ENCODE measurements around the gene PTS. TPM values are rescaled to one million over a fixed set of nuclear protein-coding genes. Genes with fewer than 3 reads are reported as not detected.
A peak's percentile ranks its signal among the peaks of the same experiment; 100 is the strongest.

The PTS gene
- total and polyA plus RNA-seq, 9 donors: 14.9 to 26.3 (median 19.1) TPM

DNA sequence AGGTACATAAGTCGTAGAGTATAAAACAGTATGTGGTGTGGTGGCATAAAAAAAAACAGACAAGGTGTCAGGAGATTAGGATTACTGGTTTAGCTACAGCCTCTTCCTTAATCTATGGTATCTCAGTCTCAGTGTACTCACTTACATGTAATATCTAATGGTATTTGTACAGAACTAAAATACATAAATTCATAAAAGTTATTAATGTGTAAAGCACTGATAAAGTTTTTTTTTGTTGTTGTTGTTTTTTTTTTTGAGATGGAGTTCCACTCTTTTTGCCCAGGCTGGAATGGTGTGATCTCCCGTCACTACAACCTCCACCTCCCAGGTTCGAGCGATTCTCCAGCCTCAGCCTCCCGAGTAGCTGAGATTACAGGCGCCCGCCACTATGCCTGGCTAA is 2.9 kb downstream of the PTS start:
- Histone ChIP-seq H3K9me3 (replicated peaks; ENCODE audit: control insufficient read depth, low read depth, low read length) (no peaks in the 10 kb centered on the region), H3K4me1 (ENCODE audit: control insufficient read depth, insufficient read depth, low read length) (peaks cover 10% of the 10 kb centered on the region), H3K4me3 (ENCODE audit: low read length) (no peak overlapping the region), H3K27ac (ENCODE audit: low read length) (no peak overlapping the region), H3K27me3 (ENCODE audit: control insufficient read depth, insufficient read depth, low read length) (no peaks in the 10 kb centered on the region), H3K36me3 (ENCODE audit: control insufficient read depth, insufficient read depth, low read length) (peaks cover 6% of the 10 kb centered on the region)
- DNase-seq: no peak
- no CpG with 5 or more reads among the region's 7 CpGs for WGBS (ENCODE audit: insufficient coverage)

DNA sequence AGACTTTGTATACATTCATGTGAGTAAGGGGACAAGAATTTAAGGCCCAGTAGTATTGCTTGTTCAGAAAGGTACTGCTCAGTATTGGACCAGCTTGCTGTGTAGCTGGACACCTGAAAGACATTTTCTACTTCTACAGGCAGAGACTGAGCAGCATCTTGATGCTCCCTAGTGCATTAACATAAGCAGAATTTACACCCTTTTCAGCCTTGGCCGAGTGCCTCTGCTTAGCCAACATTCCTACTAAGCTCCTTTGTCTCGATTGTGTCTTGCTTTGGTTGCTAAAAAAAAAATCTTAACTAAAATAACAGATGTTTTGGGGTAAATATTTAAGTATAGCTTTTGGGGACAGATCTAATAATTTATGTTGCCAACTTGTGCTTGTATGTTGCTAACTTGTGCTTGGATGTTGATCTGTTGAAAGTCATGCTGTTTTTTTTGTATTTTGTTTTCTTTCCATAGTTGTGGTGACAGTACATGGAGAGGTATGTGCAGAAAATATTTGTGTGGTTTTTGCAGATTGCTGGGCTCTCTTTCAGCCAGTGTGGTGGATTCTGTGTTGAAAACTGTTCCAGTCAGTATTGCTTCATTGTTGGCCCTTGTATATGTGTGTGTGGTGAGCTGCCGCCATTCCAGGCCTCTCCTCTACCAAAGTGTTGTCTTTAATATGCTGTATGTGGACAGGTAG is 3.7 kb downstream of the PTS start:
- H3K27ac ChIP-seq (ENCODE audit: low read length): no peak overlapping the region
- H3K4me1 ChIP-seq (ENCODE audit: control insufficient read depth, insufficient read depth, low read length): peaks cover 10% of the 10 kb centered on the region
- H3K9me3 ChIP-seq (replicated peaks; ENCODE audit: control insufficient read depth, low read depth, low read length): no peaks in the 10 kb centered on the region
- DNase-seq: no peak
- 100% methylated on average over 1 of the region's 3 CpGs for WGBS (ENCODE audit: insufficient coverage)
- H3K36me3 ChIP-seq (ENCODE audit: control insufficient read depth, insufficient read depth, low read length): peaks cover 6% of the 10 kb centered on the region
- H3K27me3 ChIP-seq (ENCODE audit: control insufficient read depth, insufficient read depth, low read length): no peaks in the 10 kb centered on the region
- H3K4me3 ChIP-seq (ENCODE audit: low read length): no peak overlapping the region

GRCh38 chr11:112231952-112232351 is 5.7 kb downstream of the PTS start:
- WGBS (ENCODE audit: insufficient coverage): no CpG with 5 or more reads among the region's 2 CpGs
- H3K36me3 ChIP-seq (ENCODE audit: control insufficient read depth, insufficient read depth, low read length): peaks cover 19% of the 10 kb centered on the region
- no peak for DNase-seq

GRCh38 chr11:112235750-112236390 is 9.6 kb downstream of the PTS start:
- Histone ChIP-seq H3K9me3 (replicated peaks; ENCODE audit: control insufficient read depth, low read depth, low read length) (no peaks in the 10 kb centered on the region), H3K27ac (ENCODE audit: low read length) (no peak overlapping the region), H3K36me3 (ENCODE audit: control insufficient read depth, insufficient read depth, low read length) (peaks cover 31% of the 10 kb centered on the region), H3K27me3 (ENCODE audit: control insufficient read depth, insufficient read depth, low read length) (no peaks in the 10 kb centered on the region), H3K4me3 (ENCODE audit: low read length) (no peak overlapping the region), H3K4me1 (ENCODE audit: control insufficient read depth, insufficient read depth, low read length) (no peaks in the 10 kb centered on the region)
- DNase-seq: no peak
- 100% methylated on average over 7 of the region's 8 CpGs for whole genome bisulfite sequencing (ENCODE audit: insufficient coverage)

More at GRCh38 chr11:112231952-112232351, 5.7 kb downstream of the PTS start:
- Histone ChIP-seq H3K4me3 (ENCODE audit: low read length) (no peak overlapping the region), H3K9me3 (replicated peaks; ENCODE audit: control insufficient read depth, low read depth, low read length) (no peaks in the 10 kb centered on the region), H3K27me3 (ENCODE audit: control insufficient read depth, insufficient read depth, low read length) (no peaks in the 10 kb centered on the region), H3K4me1 (ENCODE audit: control insufficient read depth, insufficient read depth, low read length) (peaks cover 7% of the 10 kb centered on the region), H3K27ac (ENCODE audit: low read length) (no peak overlapping the region)

GRCh38 chr11:112237451-112237850 is 11.2 kb downstream of the PTS start:
- Histone ChIP-seq H3K4me1 (ENCODE audit: control insufficient read depth, insufficient read depth, low read length) (no peaks in the 10 kb centered on the region), H3K27ac (ENCODE audit: low read length) (no peak overlapping the region), H3K4me3 (ENCODE audit: low read length) (no peak overlapping the region), H3K9me3 (replicated peaks; ENCODE audit: control insufficient read depth, low read depth, low read length) (no peaks in the 10 kb centered on the region), H3K36me3 (ENCODE audit: control insufficient read depth, insufficient read depth, low read length) (peaks cover 31% of the 10 kb centered on the region), H3K27me3 (ENCODE audit: control insufficient read depth, insufficient read depth, low read length) (no peaks in the 10 kb centered on the region)
- 83% methylated on average over 1 of the region's 4 CpGs for WGBS (ENCODE audit: insufficient coverage)
- DNase-seq: no peak

GRCh38 chr11:112238041-112238440 is 11.8 kb downstream of the PTS start:
- Histone ChIP-seq H3K36me3 (ENCODE audit: control insufficient read depth, insufficient read depth, low read length) (peaks cover 31% of the 10 kb centered on the region), H3K27me3 (ENCODE audit: control insufficient read depth, insufficient read depth, low read length) (no peaks in the 10 kb centered on the region), H3K4me1 (ENCODE audit: control insufficient read depth, insufficient read depth, low read length) (no peaks in the 10 kb centered on the region), H3K9me3 (replicated peaks; ENCODE audit: control insufficient read depth, low read depth, low read length) (no peaks in the 10 kb centered on the region), H3K27ac (ENCODE audit: low read length) (no peak overlapping the region), H3K4me3 (ENCODE audit: low read length) (no peak overlapping the region)
- DNase-seq: no peak
- WGBS (ENCODE audit: insufficient coverage): no CpG with 5 or more reads among the region's 3 CpGs

DNA sequence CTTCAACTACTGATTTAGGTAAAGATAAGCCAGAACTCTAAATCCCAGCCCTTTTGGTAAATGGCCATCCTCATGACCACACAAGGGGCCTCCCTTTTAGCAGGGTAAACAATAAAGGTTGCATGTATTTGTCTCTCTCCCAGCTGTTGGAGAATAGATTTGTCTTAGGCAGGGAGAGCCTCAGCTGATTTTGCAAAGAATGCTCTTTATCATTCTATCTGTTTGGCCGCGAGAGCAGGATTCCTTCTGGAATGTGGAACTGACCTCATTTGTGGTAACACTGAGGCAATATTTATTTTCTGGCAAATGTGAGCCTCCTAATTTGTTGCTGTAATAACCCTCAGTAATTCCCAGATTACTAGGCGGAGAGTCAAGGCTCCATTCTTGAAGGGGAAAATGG is 15.3 kb downstream of the PTS start:
- no peak overlapping the region for H3K4me3 ChIP-seq (ENCODE audit: low read length)
- no peak for DNase-seq
- no peaks in the 10 kb centered on the region for H3K27me3 ChIP-seq (ENCODE audit: control insufficient read depth, insufficient read depth, low read length)
- H3K9me3 ChIP-seq (replicated peaks; ENCODE audit: control insufficient read depth, low read depth, low read length): peaks cover 3% of the 10 kb centered on the region
- H3K27ac ChIP-seq (ENCODE audit: low read length): no peak overlapping the region
- no peaks in the 10 kb centered on the region for H3K4me1 ChIP-seq (ENCODE audit: control insufficient read depth, insufficient read depth, low read length)
- 93% methylated on average over 2 of the region's 3 CpGs for WGBS (ENCODE audit: insufficient coverage)
- peaks cover 21% of the 10 kb centered on the region for H3K36me3 ChIP-seq (ENCODE audit: control insufficient read depth, insufficient read depth, low read length)

- Histone ChIP-seq H3K27ac (ENCODE audit: low read length) (no peak overlapping the region), H3K9me3 (replicated peaks; ENCODE audit: control insufficient read depth, low read depth, low read length) (peaks cover 3% of the 10 kb centered on the region), H3K4me3 (ENCODE audit: low read length) (no peak overlapping the region), H3K27me3 (ENCODE audit: control insufficient read depth, insufficient read depth, low read length) (no peaks in the 10 kb centered on the region), H3K4me1 (ENCODE audit: control insufficient read depth, insufficient read depth, low read length) (no peaks in the 10 kb centered on the region), H3K36me3 (ENCODE audit: control insufficient read depth, insufficient read depth, low read length) (no peaks in the 10 kb centered on the region)
- WGBS (ENCODE audit: insufficient coverage): no CpG with 5 or more reads among the region's 4 CpGs
- DNase-seq: no peak
These were observed 21.0 kb downstream of the PTS start for GRCh38 chr11:112247201-112247600.

DNA sequence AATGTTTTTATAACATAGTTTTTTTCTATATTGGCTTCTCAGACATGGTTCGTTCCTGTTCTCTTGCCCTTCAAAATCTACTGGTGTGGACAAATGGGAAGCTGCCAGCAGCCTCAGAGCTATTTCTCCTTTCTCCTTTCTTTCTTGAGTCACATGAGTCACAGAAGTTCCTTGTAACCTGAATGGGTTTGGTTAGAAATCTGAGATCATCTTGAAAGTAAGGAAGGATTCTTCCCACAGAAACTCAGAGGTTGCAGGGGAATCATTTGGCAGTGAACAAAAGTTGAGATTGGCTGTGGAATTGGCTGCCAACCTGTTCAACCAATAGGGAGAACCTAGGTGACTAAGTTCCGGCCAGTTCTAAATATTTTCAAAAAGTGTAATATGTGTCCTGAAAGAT is 22.0 kb downstream of the PTS start:
- Histone ChIP-seq H3K9me3 (replicated peaks; ENCODE audit: control insufficient read depth, low read depth, low read length) (peaks cover 3% of the 10 kb centered on the region), H3K4me3 (ENCODE audit: low read length) (no peak overlapping the region), H3K27me3 (ENCODE audit: control insufficient read depth, insufficient read depth, low read length) (no peaks in the 10 kb centered on the region), H3K36me3 (ENCODE audit: control insufficient read depth, insufficient read depth, low read length) (no peaks in the 10 kb centered on the region), H3K4me1 (ENCODE audit: control insufficient read depth, insufficient read depth, low read length) (no peaks in the 10 kb centered on the region), H3K27ac (ENCODE audit: low read length) (no peak overlapping the region)
- no CpG with 5 or more reads among the region's 2 CpGs for WGBS (ENCODE audit: insufficient coverage)
- DNase-seq: peak; percentile 15

- no peak overlapping the region for H3K4me3 ChIP-seq (ENCODE audit: low read length)
- no peak for DNase-seq
- no peaks in the 10 kb centered on the region for H3K4me1 ChIP-seq (ENCODE audit: control insufficient read depth, insufficient read depth, low read length)
- no peak overlapping the region for H3K27ac ChIP-seq (ENCODE audit: low read length)
- H3K9me3 ChIP-seq (replicated peaks; ENCODE audit: control insufficient read depth, low read depth, low read length): peaks cover 3% of the 10 kb centered on the region
- no peaks in the 10 kb centered on the region for H3K27me3 ChIP-seq (ENCODE audit: control insufficient read depth, insufficient read depth, low read length)
- WGBS (ENCODE audit: insufficient coverage): no CpG with 5 or more reads among the region's 8 CpGs
- H3K36me3 ChIP-seq (ENCODE audit: control insufficient read depth, insufficient read depth, low read length): no peaks in the 10 kb centered on the region
These were observed 23.8 kb downstream of the PTS start for GRCh38 chr11:112249871-112250610.

All from muscle of leg (tissue), 11 donors.